Endodermal cell (in vitro differentiated cells): Measurements from ENCODE around the gene PNMA5. TPM values are rescaled to one million over a fixed set of nuclear protein-coding genes. Genes with fewer than 3 reads are reported as not detected.

Experiments
- DNase-seq: peaks from one replicate; pipeline ENCODE4 v3.0.0-alpha.2; 2017
- H3K27ac ChIP-seq: 2 replicates; pipeline ENCODE4 v1.5.1; 2013; ENCODE audit warnings: mild to moderate bottlenecking, low read depth, low read length, moderate library complexity
- H3K27me3 ChIP-seq: 2 replicates; pipeline ENCODE4 v1.6.1; 2013; ENCODE audit warnings: mild to moderate bottlenecking, low read length, moderate library complexity; ENCODE audit not compliant: insufficient read depth, control insufficient read depth, poor library complexity, severe bottlenecking
- H3K36me3 ChIP-seq: 2 replicates; pipeline ENCODE4 v1.7.0; 2013; ENCODE audit warnings: mild to moderate bottlenecking, low read length, moderate library complexity; ENCODE audit not compliant: control insufficient read depth, insufficient read depth
- H3K4me1 ChIP-seq: one replicate; pipeline ENCODE4 v1.7.0; 2013; ENCODE audit warnings: low read length; ENCODE audit not compliant: control insufficient read depth, insufficient read depth
- H3K4me3 ChIP-seq: 2 replicates; pipeline ENCODE4 v1.5.1; 2013; ENCODE audit warnings: mild to moderate bottlenecking, low read length, moderate library complexity
- H3K9ac ChIP-seq: 2 replicates; pipeline ENCODE4 v1.6.1; 2013; ENCODE audit warnings: mild to moderate bottlenecking, low read length, moderate library complexity; ENCODE audit not compliant: poor library complexity, severe bottlenecking; ENCODE audit errors: extremely low read depth
- H3K9me3 ChIP-seq: 2 replicates; pipeline ENCODE4 v1.6.1; 2013; ENCODE audit warnings: mild to moderate bottlenecking, low read length, moderate library complexity; ENCODE audit not compliant: control insufficient read depth
- H3K27ac Mint-ChIP-seq: 2 replicates; pipeline ENCODE4 v1.8.0; 2020; ENCODE audit warnings: mixed read lengths
- H3K27me3 Mint-ChIP-seq: 2 replicates; pipeline ENCODE4 v1.8.0; 2021; ENCODE audit warnings: mild to moderate bottlenecking, mixed read lengths; ENCODE audit not compliant: insufficient read depth
- H3K36me3 Mint-ChIP-seq: 2 replicates; pipeline ENCODE4 v1.8.0; 2020; ENCODE audit warnings: low read depth, mixed read lengths
- H3K4me1 Mint-ChIP-seq: 2 replicates; pipeline ENCODE4 v1.8.0; 2020; ENCODE audit warnings: mixed read lengths
- H3K4me3 Mint-ChIP-seq: 2 replicates; pipeline ENCODE4 v1.8.0; 2020; ENCODE audit warnings: mild to moderate bottlenecking, moderate library complexity, mixed read lengths
- H3K9me3 Mint-ChIP-seq: 2 replicates; pipeline ENCODE4 v1.8.0; 2020; ENCODE audit warnings: mild to moderate bottlenecking, mixed read lengths
- WGBS, 2 experiments: methylation state at CpG; one replicate each; pipeline versions ENCODE4 v1.1.5 to v1.1.7; 2013; ENCODE audit warnings: missing lambda C conversion rate in 2 of 2, mixed read lengths in 1 of 2; ENCODE audit not compliant: insufficient coverage in 1 of 2, insufficient read length in 1 of 2; 5-methylcytosine and 5-hydroxymethylcytosine counted together
- total RNA-seq, 2 donors: library from RNA; stranded (reverse); fragmentation: NEBNext Ultra II Directional in 1 of 2; extraction: Animal tissue kit (Norgen Biotek cat#: 25700) in 1 of 2; gene quantifications; 2 replicates in 1 of 2; 3 replicates in 1 of 2; pipeline ENCODE4 v1.2.1, GENCODE V29; 2021
- TF ChIP-seq, protein P1 (sequence below): fragments of 200-600 bp; sonication (generic); conservative IDR thresholded peaks from 2 replicates; pipeline ENCODE4 v1.5.0; 2021; ENCODE audit warnings: antibody characterized with exemption, mild to moderate bottlenecking

PNMA5 gene
- total RNA-seq, 2 donors from 2014 or later: 0.15 to 0.29 TPM

- H3K36me3 Mint-ChIP-seq: peaks cover 14% of the 10 kb centered on the region
- H3K4me1 Mint-ChIP-seq: no peaks in the 10 kb centered on the region
- WGBS, 2 experiments: 88% methylated on average over 2 of the region's 2 CpGs; no CpG with 5 or more reads in 1 of the 2 experiments
- Histone ChIP-seq H3K27ac (no peak overlapping the region), H3K9me3 (no peaks in the 10 kb centered on the region), H3K4me3 (no peak overlapping the region), H3K4me1 (no peaks in the 10 kb centered on the region), H3K9ac (no peak overlapping the region), H3K36me3 (no peaks in the 10 kb centered on the region), H3K27me3 (no peaks in the 10 kb centered on the region)
- H3K27ac Mint-ChIP-seq: no peak overlapping the region
- TF ChIP-seq, protein P1, sequence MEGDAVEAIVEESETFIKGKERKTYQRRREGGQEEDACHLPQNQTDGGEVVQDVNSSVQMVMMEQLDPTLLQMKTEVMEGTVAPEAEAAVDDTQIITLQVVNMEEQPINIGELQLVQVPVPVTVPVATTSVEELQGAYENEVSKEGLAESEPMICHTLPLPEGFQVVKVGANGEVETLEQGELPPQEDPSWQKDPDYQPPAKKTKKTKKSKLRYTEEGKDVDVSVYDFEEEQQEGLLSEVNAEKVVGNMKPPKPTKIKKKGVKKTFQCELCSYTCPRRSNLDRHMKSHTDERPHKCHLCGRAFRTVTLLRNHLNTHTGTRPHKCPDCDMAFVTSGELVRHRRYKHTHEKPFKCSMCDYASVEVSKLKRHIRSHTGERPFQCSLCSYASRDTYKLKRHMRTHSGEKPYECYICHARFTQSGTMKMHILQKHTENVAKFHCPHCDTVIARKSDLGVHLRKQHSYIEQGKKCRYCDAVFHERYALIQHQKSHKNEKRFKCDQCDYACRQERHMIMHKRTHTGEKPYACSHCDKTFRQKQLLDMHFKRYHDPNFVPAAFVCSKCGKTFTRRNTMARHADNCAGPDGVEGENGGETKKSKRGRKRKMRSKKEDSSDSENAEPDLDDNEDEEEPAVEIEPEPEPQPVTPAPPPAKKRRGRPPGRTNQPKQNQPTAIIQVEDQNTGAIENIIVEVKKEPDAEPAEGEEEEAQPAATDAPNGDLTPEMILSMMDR: no peak
- no peak overlapping the region for H3K4me3 Mint-ChIP-seq
- DNase-seq: no peak
- H3K27me3 Mint-ChIP-seq: no peaks in the 10 kb centered on the region
- peaks cover 65% of the 10 kb centered on the region for H3K9me3 Mint-ChIP-seq
These were observed 25.7 kb downstream of the PNMA5 start for GRCh38 chrX:152968193-152968592.

DNA sequence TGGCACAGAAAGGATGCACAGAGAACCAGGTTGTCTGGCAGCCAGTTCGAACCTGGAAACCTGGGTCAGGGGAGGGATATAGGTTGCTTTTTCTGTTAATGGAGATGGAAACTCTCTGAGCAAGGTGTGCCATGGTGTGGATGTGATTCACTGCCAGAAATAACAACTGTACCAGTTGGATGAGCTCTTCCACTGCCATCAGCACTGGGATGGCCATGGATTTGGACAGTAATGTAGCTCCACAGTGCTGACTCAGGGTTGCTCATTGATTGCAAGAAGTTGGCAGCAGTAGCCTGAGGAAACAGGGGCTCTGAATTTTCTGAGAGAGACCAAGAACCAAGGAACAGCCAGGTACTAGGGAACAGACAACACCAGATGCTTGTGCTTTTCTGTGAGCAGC is 33.8 kb downstream of the PNMA5 start:
- WGBS, 2 experiments: 88% methylated on average over 1 of the region's 1 CpG; no CpG with 5 or more reads in 1 of the 2 experiments
- no peak for DNase-seq
- no peaks in the 10 kb centered on the region for H3K27me3 ChIP-seq
- H3K27me3 Mint-ChIP-seq: no peaks in the 10 kb centered on the region
- H3K36me3 ChIP-seq: no peaks in the 10 kb centered on the region
- H3K4me3 ChIP-seq: no peak overlapping the region
- H3K27ac ChIP-seq: no peak overlapping the region
- no peaks in the 10 kb centered on the region for H3K9me3 ChIP-seq
- peaks cover 3% of the 10 kb centered on the region for H3K4me1 Mint-ChIP-seq
- no peak overlapping the region for H3K9ac ChIP-seq
- no peaks in the 10 kb centered on the region for H3K4me1 ChIP-seq
- H3K27ac Mint-ChIP-seq: no peak overlapping the region
- TF ChIP-seq, protein P1: no peak
- H3K9me3 Mint-ChIP-seq: peaks cover 65% of the 10 kb centered on the region
- peaks cover 3% of the 10 kb centered on the region for H3K36me3 Mint-ChIP-seq
- no peak overlapping the region for H3K4me3 Mint-ChIP-seq

DNA sequence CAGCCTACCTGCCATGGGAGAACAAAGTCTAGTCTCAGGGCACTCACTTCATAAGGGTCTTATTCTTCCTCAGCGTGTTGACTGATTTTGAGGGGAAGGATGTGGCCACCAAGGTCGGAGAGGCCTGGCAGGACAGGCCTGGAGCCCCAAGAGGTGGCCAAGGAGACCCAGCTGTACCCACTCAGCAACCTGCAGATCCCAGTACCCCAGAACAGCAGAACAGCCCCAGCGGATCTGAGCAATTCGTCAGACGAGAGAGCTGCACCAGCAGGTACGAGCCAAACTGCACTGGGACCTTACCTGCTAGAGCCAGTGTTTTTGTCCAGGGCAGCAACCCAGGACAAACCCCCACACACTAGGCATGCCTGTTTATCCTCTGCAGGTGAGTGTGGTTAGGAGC is 34.3 kb downstream of the PNMA5 start:
- TF ChIP-seq, protein P1: no peak
- Mint-ChIP-seq H3K36me3 (no peaks in the 10 kb centered on the region), H3K27ac (no peak overlapping the region), H3K27me3 (no peaks in the 10 kb centered on the region), H3K4me3 (no peak overlapping the region), H3K4me1 (peaks cover 3% of the 10 kb centered on the region), H3K9me3 (peaks cover 62% of the 10 kb centered on the region)
- no peaks in the 10 kb centered on the region for H3K36me3 ChIP-seq
- no peak for DNase-seq
- no peak overlapping the region for H3K27ac ChIP-seq
- H3K4me3 ChIP-seq: no peak overlapping the region
- WGBS, 2 experiments: 86% methylated on average over 6 of the region's 6 CpGs; no CpG with 5 or more reads in 1 of the 2 experiments
- no peaks in the 10 kb centered on the region for H3K4me1 ChIP-seq
- no peak overlapping the region for H3K9ac ChIP-seq
- H3K9me3 ChIP-seq: no peaks in the 10 kb centered on the region
- no peaks in the 10 kb centered on the region for H3K27me3 ChIP-seq
